ENCODE results near the gene NEXN. TPM values are rescaled to one million over a fixed set of nuclear protein-coding genes. Genes with fewer than 3 reads are reported as not detected.

The NEXN gene
- total RNA-seq (2022; extraction: Qiagen RNA extraction; ENCODE audit: low read depth) = 4.0 to 9.3 TPM (median 4.9 TPM) in 5 replicates

GRCh38 chr1:77888081-77888780, at the start of gene NEXN:
Gene NEXN (plus strand): TSS chr1:77888624. CDS start chr1:77916107, 27,483 bp downstream.

GRCh38 chr1:77978969-77979876, 90.8 kb downstream of the NEXN start, which contains the start of gene FUBP1:
Gene FUBP1 (minus strand): TSS chr1:77979072. CDS start chr1:77979004, 68 bp downstream.

Other genes starting within 250 kb of the NEXN start
- gene ZZZ3, start 206.0 kb upstream of the NEXN start, total RNA-seq (2022; extraction: Qiagen RNA extraction; ENCODE audit: low read depth) = 18.6 to 21.8 TPM (median 19.0 TPM) in 5 replicates
- 16.7 to 20.1 TPM (median 19.2 TPM) in 5 replicates for gene USP33, start 128.8 kb upstream of the NEXN start, total RNA-seq (2022; extraction: Qiagen RNA extraction; ENCODE audit: low read depth)
- 4.5 to 7.5 TPM (median 5.8 TPM) in 5 replicates for gene MIGA1, start 109.0 kb upstream of the NEXN start, total RNA-seq (2022; extraction: Qiagen RNA extraction; ENCODE audit: low read depth)
- 102 to 141 TPM (median 118 TPM) in 5 replicates for gene FUBP1, start 90.4 kb downstream of the NEXN start, total RNA-seq (2022; extraction: Qiagen RNA extraction; ENCODE audit: low read depth)
- 27.8 to 43.0 TPM (median 30.6 TPM) in 5 replicates for gene DNAJB4, start 116.3 kb downstream of the NEXN start, total RNA-seq (2022; extraction: Qiagen RNA extraction; ENCODE audit: low read depth)
- 0.02 to 0.04 TPM in 2 of 5 replicates, not detected in the others for gene GIPC2, start 157.3 kb downstream of the NEXN start, total RNA-seq (2022; extraction: Qiagen RNA extraction; ENCODE audit: low read depth)